ENCODE results near the gene CYTH3. TPM values are rescaled to one million over a fixed set of nuclear protein-coding genes. Genes with fewer than 3 reads are reported as not detected.

Gene CYTH3
- total and polyA plus RNA-seq, 2 of the 8 experiments (the other 6 are each of a cell fraction or from before 2014, with no cell fraction given): 10.3 to 11.9 TPM

DNA sequence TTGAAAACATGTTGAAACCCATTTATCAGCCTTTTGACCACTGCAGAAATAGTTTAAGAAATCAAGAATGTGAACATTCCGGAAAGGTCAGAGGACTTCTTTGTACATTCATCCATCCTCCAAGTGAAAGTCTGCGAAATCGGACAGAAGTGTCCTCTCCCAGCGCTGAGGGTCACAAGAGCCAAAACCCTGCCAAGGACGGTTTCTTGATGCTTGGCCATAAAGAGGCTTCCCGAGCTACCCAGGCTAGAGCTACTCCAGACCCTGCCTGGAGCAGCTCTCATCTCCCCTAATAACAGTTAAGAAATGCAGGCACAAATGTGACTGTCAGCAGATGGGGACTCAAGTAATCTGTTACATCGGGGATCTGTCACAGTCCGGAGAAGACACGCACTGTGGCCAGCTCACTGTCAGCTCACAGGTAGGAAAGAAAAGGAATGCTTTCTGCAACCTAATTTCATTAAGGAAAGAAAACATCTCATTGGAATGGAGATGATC lies 4.5 kb upstream of the CYTH3 start (continued):
- TF ChIP-seq RNF2 (IDR thresholded peaks at IDR 0.05; ENCODE audit: borderline replicate concordance, low read depth, low read length, missing control alignments, poor library complexity, severe bottlenecking) (no peak), NANOG (IDR thresholded peaks at IDR 0.05; ENCODE audit: insufficient read depth, low read depth, low read length, poor library complexity, severe bottlenecking) (no peak), YY1 (IDR thresholded peaks at IDR 0.05; ENCODE audit: low read depth, low read length) (no peak), EGR1 (IDR thresholded peaks at IDR 0.05; ENCODE audit: borderline replicate concordance, low read depth, low read length) (no peak), KDM5A (IDR thresholded peaks at IDR 0.05; ENCODE audit: low read length) (no peak), ASH2L (IDR thresholded peaks at IDR 0.05; ENCODE audit: low read length) (no peak), BACH1 (IDR thresholded peaks at IDR 0.05; ENCODE audit: low read length) (no peak)

Measured in H1 (cell line).